Stimulated activated CD4-positive, alpha-beta T cell treated with anti-CD3 and anti-CD28 coated beads, TNF-alpha, amount 100 ng/mL, for 48 hours (primary cell): ENCODE measurements around the gene MRPL37.
"Not testable (repeated sequence)": the region's sequence is repeated elsewhere in the genome, so short reads cannot be mapped to it uniquely, and the experiment has no call there.

Experiments
- DNase-seq, 3 donors: peaks; one replicate each; pipeline ENCODE4 v3.0.0-alpha.2; 2020; ENCODE audit warnings: low read depth in 3 of 3

MRPL37 gene

DNA sequence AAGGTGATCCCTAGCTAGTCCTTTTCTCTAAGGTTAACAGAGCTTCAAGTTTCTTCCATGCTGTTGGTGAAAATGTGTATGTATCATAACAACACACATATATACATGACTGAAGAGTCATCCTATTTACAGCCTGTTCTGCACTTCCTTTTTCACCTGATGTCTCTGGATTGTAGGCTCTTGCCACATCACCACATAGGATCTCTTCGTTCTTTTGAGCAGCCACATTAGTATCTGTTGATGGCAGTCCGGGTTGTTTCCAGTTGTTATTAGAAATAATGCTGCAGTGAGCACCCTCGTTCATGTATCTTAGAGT is 19.7 kb downstream of the MRPL37 start:
- no peak for DNase-seq

DNA sequence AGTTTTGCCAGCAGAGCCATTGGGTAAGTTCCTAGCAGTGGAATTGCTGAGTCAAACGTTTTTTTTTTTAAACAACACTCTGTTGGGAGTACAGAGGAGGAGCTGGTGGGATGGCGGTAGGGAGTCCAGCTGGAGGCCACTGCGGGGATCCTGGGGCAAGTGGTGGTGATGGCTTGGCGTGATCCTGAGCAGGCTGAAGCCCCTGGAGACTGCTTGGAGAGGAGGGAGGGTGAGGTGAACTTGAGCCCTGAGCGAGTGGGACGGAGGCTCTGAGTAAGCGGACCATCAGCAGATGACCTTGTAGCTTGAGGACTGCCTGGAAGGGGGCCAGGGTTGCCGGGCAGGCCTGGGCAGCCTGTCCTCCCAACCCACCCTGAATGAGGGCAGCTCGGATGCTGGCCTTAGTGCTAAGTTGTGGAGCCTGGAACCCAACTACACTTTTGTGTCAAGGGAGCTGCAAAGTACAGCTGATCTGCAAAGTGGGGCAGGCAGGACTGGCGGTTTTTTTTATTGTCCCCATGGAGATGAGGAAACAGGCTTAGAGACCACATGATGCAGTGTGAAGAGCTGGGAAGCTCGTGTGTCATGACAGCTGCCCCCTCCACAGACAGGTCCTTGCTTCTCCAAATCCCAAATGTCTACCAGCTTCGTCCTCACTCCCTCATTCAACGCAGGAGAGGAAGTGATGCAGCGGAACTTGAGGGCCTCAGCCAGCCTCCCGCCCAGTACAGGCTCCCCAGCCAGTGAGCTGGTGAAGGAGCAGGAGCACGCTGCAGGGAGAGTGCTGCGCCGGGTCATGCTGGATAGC is 20.2 kb downstream of the MRPL37 start:
- no peak for DNase-seq

DNA sequence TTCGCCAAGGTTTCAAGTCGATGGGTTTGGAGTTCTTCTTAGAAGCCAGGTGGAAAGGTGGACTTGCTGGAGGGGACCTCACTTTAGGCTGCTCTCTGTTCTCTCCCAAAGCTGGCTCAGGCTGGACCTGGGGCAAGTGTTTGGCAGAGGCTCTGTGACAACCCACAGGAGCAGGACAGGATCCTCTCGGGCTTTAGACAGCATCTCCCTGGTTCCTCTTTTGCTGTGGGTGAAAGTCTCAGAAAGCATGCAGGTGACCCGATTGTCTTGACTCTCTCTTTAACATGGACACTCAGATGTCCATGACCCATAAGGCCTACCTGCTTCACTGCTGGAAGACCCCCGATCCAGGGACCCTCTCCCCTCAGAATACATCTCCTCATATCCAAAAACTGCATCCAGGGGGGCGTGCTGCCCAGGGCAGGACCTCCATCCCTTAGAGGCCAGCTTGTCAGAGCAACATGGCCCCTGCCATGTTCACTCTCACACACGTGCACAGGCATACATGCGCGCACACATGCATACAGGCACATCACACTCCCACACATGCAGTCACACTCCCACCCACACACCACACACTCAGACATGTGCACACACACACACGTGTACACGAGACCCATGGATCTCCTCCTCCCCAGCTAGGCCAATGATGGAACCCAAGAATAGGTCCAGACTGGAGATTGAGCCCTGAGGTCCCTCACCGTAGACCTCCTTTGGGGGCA is 21.3 kb downstream of the MRPL37 start:
- DNase-seq, result no peak

DNA sequence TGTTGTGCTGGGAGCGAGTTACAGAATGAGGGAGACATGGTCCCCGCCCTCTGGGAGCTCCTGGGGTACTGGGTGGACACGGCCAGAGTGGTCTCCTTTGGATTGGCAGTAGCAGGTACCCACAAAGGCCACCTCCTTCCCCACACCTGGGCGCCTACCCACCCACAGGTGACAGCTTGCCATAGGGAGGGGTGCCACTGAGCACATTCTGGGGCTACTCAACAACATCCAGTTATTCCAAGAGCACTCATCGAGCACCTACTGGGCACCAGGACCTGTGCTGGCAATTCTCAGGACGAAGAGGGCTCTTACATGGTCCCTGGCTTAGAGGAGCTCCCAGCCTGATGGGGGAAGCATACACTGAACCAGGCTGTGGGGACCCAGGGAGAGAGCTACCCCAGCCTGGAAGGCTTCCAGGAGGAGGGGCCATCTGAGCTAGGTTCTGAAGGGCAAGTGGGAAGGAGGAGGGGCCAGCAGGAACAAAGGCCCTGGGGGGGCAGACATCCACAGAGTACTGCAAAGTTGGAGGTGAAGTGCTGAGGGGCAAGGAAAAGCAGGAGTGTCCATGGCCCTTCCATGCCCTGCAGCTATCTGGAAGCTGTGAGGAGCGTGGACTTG is 22.0 kb downstream of the MRPL37 start:
- no peak for DNase-seq

DNA sequence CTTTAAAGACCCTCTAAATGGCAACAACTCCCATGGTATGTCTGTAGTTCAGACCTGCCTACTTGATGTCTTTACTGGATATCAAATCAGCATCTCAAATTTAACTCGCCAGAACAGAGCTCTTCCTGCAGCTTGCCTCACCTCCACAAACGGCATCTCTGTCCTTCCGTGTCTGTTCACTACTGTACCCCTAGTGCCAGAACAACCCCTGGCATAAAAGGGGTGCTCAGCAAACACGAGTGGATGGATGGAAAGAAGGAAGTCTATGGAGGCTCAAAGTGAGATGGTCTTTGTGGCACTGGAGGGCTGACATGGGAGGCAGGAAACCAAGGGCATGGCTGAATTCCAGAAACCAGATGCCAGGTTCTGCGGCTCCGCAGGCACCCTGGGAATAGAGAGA is 22.7 kb downstream of the MRPL37 start:
- no peak for DNase-seq

DNA sequence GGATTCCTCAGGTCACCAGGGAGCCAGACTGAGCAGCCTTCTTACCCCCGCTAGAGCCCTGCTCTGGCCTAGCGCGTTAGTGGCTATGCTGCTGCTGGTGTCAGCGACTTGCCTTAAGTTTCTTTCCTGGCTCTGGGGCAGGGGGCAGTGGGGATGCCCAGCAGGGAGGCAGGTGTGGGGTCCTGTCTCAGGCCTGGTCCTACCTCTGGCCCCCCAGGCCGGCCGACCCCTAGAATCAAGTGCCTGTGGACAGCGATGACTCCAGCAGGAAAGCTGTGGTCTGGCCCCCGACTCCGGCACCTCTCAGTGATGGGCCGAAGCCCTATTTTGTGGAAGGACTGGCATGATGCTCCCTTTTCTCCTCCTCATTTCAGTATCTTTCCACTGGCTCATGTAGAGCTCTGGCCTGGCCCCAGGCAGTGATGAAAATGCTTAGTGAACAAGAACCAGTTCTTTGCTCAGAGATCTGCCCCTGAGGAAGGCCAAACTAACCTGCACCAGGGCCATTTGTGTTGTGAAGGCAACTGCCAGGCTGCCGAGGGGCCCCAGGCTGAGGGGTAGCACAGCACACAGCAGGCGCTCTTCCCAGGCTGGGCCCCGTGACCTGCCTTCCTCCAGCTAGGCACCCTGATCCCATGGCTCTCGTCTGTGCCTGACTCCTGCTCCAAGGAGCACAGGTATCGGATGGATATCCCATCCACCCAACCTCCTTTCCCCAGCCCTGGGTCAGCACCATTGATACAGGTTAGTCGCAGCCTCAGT is 23.7 kb downstream of the MRPL37 start:
- DNase-seq, result no peak

DNA sequence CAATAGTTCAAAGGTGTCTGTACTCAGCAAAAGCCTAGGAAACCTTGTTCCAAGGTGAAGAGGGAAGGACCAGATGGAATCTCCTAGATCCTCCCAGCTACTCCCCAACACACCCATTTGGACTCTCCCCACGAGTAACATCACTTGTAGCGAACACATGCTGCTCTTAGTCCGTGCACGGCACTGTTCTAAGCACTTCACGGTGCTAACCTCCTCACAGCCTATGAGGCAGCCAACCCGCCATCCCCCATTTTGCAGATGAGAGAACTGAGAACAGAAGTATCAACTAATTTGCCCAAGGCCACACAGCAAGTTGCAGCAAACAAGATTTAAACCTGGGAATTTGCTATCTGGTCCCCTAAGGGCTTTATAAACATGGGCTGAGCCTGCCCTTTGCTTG is 24.3 kb downstream of the MRPL37 start:
- no peak for DNase-seq

DNA sequence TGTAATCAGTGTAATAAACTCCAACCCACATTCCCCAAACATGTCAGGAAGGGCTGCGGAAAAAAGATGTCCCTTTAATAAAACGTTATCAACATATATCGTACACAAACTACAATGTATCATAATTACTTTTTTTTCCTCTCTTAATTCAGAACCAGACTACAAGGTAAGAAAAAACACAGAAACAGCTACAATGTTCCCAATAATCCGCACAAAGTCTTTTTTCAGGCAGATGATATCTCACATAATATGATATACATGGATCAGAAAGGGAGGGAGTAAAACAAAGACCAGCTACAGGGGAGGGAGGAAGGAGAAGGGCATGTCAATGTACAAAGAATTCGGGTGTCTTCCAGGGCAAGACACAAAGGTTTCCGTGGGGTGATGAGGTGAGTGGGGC is 25.4 kb downstream of the MRPL37 start:
- no peak for DNase-seq

DNA sequence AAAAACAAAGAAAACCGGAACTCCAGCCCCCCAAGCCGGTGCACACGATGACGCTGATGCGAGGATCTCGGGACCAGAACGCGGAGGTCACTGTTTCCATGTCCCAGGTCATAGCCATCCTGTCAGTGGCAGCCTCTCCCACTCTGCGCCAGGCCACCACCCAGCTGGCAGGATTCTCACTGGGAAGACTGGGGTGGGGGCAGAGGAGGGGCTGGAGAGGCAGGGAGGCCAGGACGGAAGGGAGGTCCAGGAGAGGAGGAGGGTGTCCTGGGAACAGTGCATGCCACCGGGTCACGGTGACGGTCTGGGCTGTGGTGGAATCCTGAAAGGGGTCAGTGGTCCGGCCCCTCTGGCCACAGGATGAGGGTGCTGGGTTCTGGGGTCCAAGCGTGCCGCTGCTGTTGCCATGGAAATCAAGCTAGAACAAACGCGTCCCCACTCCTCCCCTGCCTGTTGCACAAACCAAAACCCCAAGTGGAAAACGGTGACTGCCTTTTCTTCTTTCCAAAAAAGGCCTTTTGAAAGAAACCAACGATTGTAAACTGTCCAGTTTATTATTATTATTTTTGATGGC is 26.1 kb downstream of the MRPL37 start:
- no peak for DNase-seq

DNA sequence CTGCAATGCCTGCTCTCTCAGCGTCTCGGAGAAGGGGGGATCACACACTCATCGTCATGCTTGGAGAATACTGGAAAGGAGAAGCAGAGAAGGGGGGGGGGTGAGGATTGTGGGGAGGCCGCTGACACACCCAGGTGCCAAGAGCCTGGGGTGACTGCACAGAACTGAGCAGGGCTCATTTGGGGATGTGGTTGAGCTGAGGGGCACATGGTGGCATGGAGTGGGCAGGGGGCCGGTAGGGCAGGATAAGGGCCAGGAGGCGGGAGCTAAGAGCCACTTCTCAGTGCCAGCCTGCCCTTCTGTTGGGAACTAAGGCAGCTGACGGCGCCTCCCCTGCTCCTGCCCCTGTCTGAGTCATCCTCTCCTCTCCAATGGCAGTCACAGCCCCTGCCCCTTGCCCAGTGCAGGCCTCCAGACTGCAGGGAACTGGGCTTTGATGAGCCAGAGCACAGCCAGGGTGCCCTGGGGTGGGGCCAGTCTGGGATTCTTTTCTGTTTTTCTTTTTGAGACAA is 27.2 kb downstream of the MRPL37 start:
- DNase-seq, result no peak

DNA sequence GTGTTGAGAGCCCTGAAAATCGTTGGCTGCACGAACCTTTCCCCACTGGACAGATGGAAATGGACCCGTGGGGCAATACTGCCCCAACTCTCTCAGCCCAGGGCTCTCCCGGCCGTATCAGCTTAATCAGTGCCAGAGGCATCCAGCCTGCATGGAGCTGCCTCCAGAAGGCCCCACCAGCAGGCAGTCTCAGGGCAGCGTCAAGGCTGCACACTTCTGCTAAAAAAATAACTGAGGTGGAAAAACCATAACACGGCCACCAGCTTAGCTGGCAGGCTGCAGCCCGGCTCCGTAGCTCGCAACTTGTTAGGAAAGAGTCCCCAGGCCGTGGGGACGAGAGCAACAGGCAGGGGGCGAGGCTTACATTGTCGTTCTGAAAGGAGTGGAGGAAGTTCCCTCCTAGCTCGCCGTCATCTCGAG is 27.9 kb downstream of the MRPL37 start:
- no peak for DNase-seq

DNA sequence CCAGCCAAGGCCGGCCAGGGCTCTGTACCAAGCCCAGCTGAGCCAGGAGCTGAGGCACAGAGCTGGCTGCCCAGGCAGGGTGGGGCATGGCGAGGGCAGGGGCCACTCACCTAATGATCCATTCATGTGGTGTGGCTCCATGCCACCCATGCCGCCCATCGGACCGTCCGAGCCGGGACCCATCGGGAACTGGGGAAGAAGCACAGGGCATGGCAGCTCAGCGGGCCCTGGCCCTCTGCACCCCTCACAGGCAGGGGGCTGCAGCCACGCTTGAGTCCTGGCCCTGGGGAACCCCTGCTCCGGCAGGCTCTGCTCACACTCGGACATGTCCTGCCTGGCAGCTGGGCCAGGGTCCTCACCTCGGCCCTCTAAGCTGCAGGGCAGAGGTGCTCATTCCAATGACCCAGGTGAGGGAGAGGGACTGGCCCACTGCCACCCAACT is 28.7 kb downstream of the MRPL37 start:
- no peak for DNase-seq

DNA sequence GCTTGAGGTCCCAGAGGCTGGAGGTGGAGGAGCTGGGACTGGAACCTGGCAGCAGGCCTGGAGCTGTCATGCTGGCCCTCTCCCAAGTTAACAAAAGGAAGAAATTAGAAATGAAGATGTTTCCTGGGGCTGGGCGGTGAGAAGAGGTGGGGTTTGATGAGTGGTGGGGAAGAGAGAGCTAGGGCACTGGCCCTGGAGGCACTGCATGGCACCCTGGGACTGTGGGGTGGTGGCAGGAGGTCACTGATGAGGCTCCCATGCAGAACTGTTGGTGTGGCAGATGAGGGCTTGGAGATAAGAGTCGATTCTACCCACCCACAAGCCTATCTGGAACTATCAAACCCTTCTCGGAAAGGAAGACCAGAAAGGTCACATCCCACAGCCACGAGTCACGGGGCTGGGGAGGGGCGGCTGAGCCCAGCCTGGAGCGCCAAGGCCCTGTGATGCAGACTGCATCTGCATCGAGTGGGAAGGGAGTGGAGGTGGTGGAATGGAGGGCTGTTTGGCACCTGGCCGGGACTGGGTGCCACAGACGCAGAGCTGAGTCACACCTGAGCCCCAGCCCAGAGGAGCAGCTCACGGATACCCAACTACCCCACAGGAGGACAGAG is 29.4 kb downstream of the MRPL37 start:
- peak; percentile 12 to 30 (median 21) for DNase-seq

DNA sequence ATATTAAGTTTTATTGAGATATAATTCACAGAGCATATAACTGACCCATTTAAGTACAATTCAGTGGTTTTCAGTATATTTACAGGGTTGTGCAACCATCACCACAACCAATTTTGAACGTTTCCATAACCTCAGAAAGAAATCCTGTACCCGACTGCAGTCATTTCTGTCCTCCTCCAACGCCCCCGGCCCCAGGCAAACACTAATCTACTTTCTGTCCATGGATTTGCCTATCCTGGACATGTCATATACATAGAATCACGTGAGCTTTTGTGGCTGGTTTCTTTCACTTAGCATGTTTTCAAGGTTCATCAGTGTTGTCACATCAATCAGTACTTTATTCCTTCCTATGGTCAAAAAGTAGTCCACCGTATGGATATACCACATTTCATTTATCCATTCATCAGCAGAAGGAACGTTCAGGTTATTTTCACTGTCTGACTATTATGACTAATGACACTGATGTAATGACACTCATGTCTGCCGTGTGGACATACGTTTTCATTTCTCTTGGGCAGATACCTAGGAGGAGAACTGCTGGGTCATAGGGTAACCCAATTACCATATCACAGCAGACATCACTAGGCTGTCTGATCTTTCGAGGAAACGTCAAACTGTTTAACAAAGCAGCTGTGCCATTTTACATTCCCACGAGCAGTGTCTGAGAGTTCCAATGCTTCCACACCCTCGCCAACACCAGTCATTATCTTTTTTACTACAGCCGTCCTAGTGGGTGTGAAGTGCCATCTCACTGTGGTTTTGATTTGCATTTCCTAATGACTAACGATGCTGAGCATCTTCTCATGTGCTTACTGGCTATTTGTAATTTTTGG is 30.8 kb downstream of the MRPL37 start:
- DNase-seq, result peak; percentile 38 to 50 (median 49)

DNA sequence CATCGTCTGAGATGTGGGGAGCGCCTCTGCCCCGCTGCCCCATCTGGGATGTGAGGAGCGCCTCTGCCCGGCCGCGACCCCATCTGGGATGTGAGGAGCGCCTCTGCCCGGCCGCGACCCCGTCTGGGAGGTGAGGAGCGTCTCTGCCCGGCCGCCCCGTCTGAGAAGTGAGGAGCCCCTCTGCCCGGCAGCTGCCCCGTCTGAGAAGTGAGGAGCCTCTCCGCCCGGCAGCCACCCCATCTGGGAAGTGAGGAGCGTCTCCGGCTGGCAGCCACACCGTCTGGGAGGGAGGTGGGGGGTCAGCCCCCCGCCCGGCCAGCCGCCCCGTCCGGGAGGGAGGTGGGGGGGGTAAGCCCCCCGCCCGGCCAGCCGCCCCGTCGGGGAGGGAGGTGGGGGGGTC is 33.2 kb downstream of the MRPL37 start:
- not testable (repeated sequence) for DNase-seq

DNA sequence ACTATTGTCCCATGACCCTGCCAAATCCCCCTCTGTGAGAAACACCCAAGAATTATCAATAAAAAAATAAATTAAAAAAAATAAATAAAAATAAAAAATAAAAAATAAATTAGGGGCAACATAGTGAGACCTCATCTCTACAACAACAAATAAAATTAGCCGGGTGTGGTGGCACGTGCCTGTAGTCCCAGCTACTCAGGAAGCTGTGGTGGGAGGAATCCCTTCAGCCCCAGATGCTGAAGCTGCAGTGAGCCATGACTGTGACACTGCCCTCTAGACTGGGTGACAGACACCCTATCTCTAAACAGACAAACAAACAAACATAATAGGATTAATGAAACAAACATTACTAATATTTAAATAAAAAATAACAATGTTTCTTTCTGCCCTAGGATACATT is 34.3 kb downstream of the MRPL37 start:
- DNase-seq, result no peak

DNA sequence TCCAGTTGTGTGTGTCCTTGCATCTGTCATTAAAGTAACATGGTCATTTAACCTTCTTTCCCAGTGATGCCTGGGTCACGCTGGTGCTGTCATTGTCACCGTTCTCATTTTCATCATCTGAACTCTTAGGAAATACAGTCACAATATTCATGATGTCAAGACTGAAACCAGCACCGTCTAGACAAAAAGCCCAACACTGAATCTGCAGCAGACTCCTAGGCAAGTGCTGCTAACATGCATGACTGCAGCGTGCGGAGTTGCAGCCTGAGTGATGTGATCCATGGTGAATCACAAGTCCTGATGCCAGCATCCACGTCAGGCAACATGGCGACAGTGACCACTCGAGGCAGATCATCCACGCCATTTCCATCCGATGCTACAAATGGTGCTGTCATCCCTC is 37.6 kb downstream of the MRPL37 start:
- no peak for DNase-seq

DNA sequence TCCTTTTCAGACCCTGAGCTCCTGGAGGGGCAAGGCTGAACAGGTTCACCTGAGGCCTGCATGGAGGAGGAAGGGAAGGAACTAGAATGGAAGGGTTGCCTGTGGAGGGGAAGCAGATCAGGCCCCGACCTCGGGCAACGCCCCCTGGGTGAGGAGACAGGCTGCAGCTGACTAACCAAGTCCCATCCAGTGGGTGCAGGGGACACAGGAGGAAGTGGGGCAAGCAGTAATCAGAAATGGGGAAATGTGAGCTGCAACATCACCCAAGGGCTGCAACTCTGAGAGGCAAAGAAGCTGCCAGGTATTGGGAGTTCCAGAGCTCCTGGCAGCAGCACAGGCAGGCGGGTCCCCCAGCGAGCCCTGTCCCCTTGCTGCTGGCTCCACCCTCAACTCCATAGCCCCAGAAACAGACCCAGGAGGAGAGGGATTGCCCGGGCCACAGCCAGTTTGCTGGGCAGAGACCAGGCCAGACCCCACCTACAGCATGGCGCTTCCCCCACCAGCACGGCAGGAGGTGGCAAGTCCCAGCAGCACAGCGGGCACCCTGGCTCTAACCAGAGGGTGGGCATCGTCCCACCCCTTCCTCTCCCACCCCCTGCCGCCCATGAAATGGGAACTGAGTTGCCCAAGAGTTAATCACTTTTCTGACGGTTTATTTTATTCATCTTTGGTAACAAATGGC is 38.5 kb downstream of the MRPL37 start:
- no peak for DNase-seq

DNA sequence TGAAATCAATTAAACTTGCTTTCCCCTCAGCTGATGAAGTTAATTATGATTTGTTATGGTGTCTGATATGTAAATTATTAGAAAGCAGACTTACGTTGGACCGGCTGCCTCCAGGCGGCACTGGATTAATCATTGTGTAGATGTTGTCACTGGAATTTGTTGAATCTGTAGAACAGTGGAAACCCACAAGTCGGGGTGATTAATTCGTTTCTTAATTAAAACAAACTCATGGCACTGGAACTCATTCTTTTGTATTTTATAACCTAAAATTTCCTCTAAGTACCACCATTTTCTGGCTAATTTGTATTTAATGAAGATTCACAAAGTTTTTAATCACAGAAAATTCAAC is 39.0 kb downstream of the MRPL37 start:
- DNase-seq, result no peak

DNA sequence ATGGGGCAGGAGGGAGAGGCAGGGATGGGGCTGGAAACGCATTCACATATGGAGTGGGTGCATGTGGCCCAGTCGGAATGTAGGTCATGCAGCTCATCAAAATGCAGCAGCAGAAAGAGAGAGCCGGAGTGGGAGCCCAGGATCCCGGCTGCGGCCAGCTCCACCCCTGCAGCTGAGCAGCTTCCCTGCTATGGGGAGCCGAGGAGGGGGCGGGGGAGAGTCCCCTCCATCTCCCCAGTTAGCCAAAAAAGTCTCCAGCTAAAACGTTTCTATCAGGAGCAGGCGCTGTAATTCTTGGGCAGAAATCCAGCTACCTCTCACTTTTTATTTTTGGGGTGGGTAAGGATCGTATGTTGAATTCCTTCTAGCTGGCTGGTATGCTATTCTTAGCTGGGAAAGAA is 39.7 kb downstream of the MRPL37 start:
- no peak for DNase-seq
